ENCODE results near the gene PSIP1. TPM values are rescaled to one million over a fixed set of nuclear protein-coding genes. Genes with fewer than 3 reads are reported as not detected.

PSIP1 gene
- total and polyA plus RNA-seq, 9 of the 15 experiments (the other 6 are each of a cell fraction or from before 2014, with no cell fraction given): 18.8 to 119 (median 59.9) TPM

GRCh38 chr9:15422372-15423230 lies 88.2 kb downstream of the PSIP1 start, which contains the start of gene SNAPC3 (continued):
- TF ChIP-seq MGA (IDR thresholded peaks at IDR 0.05) (no peak), SAFB (IDR thresholded peaks at IDR 0.05; ENCODE audit: borderline replicate concordance, low read depth, low read length) (no peak), SETDB1 (IDR thresholded peaks at IDR 0.05; ENCODE audit: low read length) (no peak), ZNF24 (IDR thresholded peaks at IDR 0.05) (0 out of 2 replicates have a peak, but pooled peaks have one; percentile 63), MYNN (IDR thresholded peaks at IDR 0.05) (no peak), MYNN (CRISPR knock-in tag; IDR thresholded peaks at IDR 0.05) (no peak), CHAMP1 (IDR thresholded peaks at IDR 0.05) (no peak), ZNF586 (CRISPR knock-in tag; conservative IDR thresholded peaks at IDR 0.05) (no peak), KDM5B (IDR thresholded peaks at IDR 0.05; ENCODE audit: insufficient replicate concordance, low read depth, low read length) (peak; percentile 74), PML (IDR thresholded peaks at IDR 0.05; ENCODE audit: low read length) (peak; percentile 29; the same call in 1 of the 2 replicates), PPARD (CRISPR knock-in tag; IDR thresholded peaks at IDR 0.05) (no peak), EP300 (IDR thresholded peaks at IDR 0.05; ENCODE audit: low read length) (peak; percentile 56), ZNF121 (CRISPR knock-in tag; conservative IDR thresholded peaks at IDR 0.05) (no peak), EHMT2 (IDR thresholded peaks at IDR 0.05) (no peak)

Data from K562 (cell line).